Smooth muscle cell (in vitro differentiated cells): ENCODE measurements around the gene KDM4C. TPM values are rescaled to one million over a fixed set of nuclear protein-coding genes. Genes with fewer than 3 reads are reported as not detected.

Source experiments
- DNase-seq: peaks from one replicate; lab custom pipeline; 2025; ENCODE audit not compliant: unreplicated experiment; lab: John Stamatoyannopoulos, UW
- H2AFZ ChIP-seq: fragments of 200-600 bp; sonication (generic); 2 replicates; pipeline ENCODE4 v1.6.0; 2016; ENCODE audit warnings: antibody characterized with exemption, low read depth, mild to moderate bottlenecking
- H3F3A ChIP-seq: fragments of 200-600 bp; sonication (generic); 2 replicates; pipeline ENCODE4 v1.6.0; 2017; ENCODE audit warnings: antibody characterized with exemption, low read depth
- H3K27ac ChIP-seq: fragments of 200-600 bp; sonication (generic); 2 replicates; pipeline ENCODE4 v1.5.1; 2016; ENCODE audit warnings: low read depth, mild to moderate bottlenecking
- H3K27me3 ChIP-seq: fragments of 200-600 bp; sonication (generic); 2 replicates; pipeline ENCODE4 v1.6.1; 2016; ENCODE audit warnings: low read depth, mild to moderate bottlenecking
- H3K36me3 ChIP-seq: fragments of 200-600 bp; sonication (generic); 2 replicates; pipeline ENCODE4 v1.5.1; 2016; ENCODE audit warnings: low read depth
- H3K4me1 ChIP-seq: fragments of 200-600 bp; sonication (generic); 2 replicates; pipeline ENCODE4 v1.5.1; 2016; ENCODE audit warnings: low read depth
- H3K4me2 ChIP-seq: fragments of 200-600 bp; sonication (generic); 2 replicates; pipeline ENCODE4 v1.6.0; 2016; ENCODE audit warnings: mild to moderate bottlenecking
- H3K4me3 ChIP-seq: fragments of 200-600 bp; sonication (generic); 2 replicates; pipeline ENCODE4 v1.5.1; 2016; ENCODE audit warnings: mild to moderate bottlenecking
- H3K79me2 ChIP-seq: fragments of 200-600 bp; sonication (generic); 2 replicates; pipeline ENCODE4 v1.6.0; 2016; ENCODE audit warnings: low read depth, mild to moderate bottlenecking
- H3K9ac ChIP-seq: fragments of 200-600 bp; sonication (generic); 2 replicates; pipeline ENCODE4 v1.6.0; 2016; ENCODE audit warnings: low read depth
- H3K9me3 ChIP-seq: fragments of 200-600 bp; sonication (generic); replicated peaks from 2 replicates; pipeline ENCODE4 v1.5.1; 2016; ENCODE audit warnings: low read depth
- H4K20me1 ChIP-seq: fragments of 200-600 bp; sonication (generic); 2 replicates; pipeline ENCODE4 v1.6.0; 2016; ENCODE audit warnings: low read depth
- WGBS: methylation state at CpG from one replicate; pipeline ENCODE4 v1.1.7; 2016; ENCODE audit warnings: low lambda C conversion rate; 5-methylcytosine and 5-hydroxymethylcytosine counted together
- polyA plus RNA-seq: library from polyadenylated mRNA; unstranded; fragments of >200 nt; fragmentation: Nextera tagmentation; extraction: Ambion mirVana; gene quantifications from 2 replicates; pipeline ENCODE4 v1.2.1, GENCODE V29; 2016
- small RNA-seq: library from RNA; depleted of rRNA; stranded (forward); fragments of <200 nt; gene quantifications from one replicate; pipeline ENCODE3, GENCODE V24; 2014
- total RNA-seq: library from RNA; depleted of rRNA; stranded (reverse); fragments of >200 nt; gene quantifications from 2 replicates; pipeline ENCODE4 v1.2.3, GENCODE V29; 2014
- TF ChIP-seq, protein P1 (sequence below): fragments of 200-600 bp; sonication (generic); IDR thresholded peaks from 2 replicates; pipeline ENCODE4 v1.5.1; 2017; ENCODE audit warnings: borderline replicate concordance, mild to moderate bottlenecking, antibody characterized with exemption; ENCODE audit not compliant: insufficient read depth, poor library complexity, severe bottlenecking

Gene KDM4C
- total and polyA plus RNA-seq, 2 experiments from 2014 or later: 7.5 to 20.2 TPM

DNA sequence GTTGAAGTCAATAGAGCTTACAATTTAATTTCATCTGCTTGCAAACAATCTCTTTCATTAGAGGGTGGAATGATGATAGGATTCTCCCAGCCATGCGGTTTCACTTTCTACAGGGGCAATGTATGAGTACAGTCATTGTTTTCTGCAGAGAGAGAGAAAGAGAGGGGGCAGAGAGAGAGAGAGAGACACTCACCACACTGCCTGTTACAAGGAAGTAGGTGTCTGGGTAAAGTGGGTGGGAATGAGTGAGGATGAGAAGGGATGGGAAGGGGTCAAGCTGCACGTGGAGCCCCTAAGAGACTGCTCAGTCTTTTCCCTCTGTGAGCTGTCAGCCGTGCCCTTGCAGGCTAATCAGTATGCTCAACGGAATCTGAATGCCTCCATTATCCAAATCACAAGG lies 454.3 kb downstream of the KDM4C start:
- Histone ChIP-seq H3K4me3 (no peak overlapping the region), H2AFZ (no peak overlapping the region), H3K4me1 (no peaks in the 10 kb centered on the region), H3K36me3 (no peaks in the 10 kb centered on the region), H3K27ac (no peak overlapping the region), H3F3A (no peaks in the 10 kb centered on the region), H3K9ac (no peak overlapping the region), H3K9me3 (no peaks in the 10 kb centered on the region), H3K4me2 (no peak overlapping the region), H3K79me2 (no peaks in the 10 kb centered on the region), H3K27me3 (peaks cover 22% of the 10 kb centered on the region), H4K20me1 (no peaks in the 10 kb centered on the region)
- TF ChIP-seq, protein P1, sequence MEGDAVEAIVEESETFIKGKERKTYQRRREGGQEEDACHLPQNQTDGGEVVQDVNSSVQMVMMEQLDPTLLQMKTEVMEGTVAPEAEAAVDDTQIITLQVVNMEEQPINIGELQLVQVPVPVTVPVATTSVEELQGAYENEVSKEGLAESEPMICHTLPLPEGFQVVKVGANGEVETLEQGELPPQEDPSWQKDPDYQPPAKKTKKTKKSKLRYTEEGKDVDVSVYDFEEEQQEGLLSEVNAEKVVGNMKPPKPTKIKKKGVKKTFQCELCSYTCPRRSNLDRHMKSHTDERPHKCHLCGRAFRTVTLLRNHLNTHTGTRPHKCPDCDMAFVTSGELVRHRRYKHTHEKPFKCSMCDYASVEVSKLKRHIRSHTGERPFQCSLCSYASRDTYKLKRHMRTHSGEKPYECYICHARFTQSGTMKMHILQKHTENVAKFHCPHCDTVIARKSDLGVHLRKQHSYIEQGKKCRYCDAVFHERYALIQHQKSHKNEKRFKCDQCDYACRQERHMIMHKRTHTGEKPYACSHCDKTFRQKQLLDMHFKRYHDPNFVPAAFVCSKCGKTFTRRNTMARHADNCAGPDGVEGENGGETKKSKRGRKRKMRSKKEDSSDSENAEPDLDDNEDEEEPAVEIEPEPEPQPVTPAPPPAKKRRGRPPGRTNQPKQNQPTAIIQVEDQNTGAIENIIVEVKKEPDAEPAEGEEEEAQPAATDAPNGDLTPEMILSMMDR: no peak
- 68% methylated on average over 4 of the region's 4 CpGs for WGBS
- DNase-seq: no peak

DNA sequence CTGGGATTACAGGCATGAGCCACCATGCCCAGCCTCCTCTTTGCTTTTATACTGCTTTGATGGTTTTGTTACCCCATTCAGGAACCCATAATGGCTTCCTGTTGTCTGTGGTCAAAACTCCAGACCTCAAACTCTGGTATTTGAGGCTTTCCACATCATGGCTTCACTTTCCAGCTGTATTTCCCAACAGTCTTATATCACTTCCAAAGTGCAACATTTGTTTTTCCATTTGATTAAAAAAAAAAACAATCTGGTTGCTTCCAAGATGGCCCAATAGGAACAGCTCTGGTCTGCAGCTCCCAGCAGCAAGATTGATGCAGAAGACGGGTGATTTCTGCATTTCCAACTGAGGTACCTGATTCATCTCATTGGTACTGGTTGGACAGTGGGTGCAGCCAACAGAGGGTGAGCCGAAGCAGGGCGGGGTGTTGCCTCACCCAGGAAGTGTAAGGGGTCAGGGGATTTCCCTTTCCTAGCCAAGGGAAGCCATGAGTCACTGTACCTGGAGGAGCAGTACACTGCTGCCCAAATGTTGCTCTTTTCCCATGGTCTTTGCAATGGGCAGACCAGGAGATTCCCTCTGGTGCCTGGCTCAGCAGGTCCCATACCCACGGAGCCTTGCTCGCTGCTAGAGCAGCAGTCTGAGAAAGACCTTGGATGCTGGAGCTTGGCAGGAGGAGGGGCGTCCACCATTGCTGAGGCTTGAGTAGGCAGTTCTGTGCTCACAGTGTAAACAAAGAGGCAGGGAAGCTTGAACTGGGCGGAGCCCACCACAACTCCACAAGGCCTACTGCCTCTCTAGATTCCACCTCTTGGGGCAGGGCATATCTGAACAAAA lies 458.4 kb downstream of the KDM4C start:
- Histone ChIP-seq H3K79me2 (no peaks in the 10 kb centered on the region), H3K9ac (no peak overlapping the region), H3F3A (no peaks in the 10 kb centered on the region), H3K4me2 (no peak overlapping the region), H3K4me1 (no peaks in the 10 kb centered on the region), H2AFZ (no peak overlapping the region), H3K4me3 (no peak overlapping the region), H3K27me3 (peaks cover 7% of the 10 kb centered on the region), H3K9me3 (no peaks in the 10 kb centered on the region), H3K36me3 (no peaks in the 10 kb centered on the region), H4K20me1 (no peaks in the 10 kb centered on the region), H3K27ac (no peak overlapping the region)
- DNase-seq: no peak
- 39% methylated on average over 7 of the region's 7 CpGs for WGBS
- TF ChIP-seq, protein P1: no peak

DNA sequence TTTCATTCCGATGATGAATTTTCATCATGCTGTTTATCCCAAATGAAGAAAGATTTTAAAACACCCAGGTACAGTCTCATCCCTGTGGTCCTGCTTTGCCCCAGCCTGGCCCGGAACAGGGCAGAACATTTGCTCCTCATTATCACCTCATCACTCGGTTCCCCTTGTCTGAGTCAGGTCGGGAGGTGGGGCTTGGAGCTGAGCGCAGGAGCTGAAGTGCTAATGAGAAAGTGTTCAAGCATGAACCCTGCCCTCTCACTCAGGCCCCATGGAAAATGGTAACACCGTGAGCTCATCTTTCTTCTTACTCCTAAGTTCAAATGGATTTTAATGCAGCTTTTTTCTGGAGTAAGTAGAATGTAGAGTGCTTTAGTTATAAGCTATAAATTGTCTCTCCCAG lies 466.2 kb downstream of the KDM4C start:
- TF ChIP-seq, protein P1: no peak
- WGBS: 32% methylated on average over 6 of the region's 6 CpGs
- Histone ChIP-seq H3K9ac (no peak overlapping the region), H3K79me2 (no peaks in the 10 kb centered on the region), H3K27me3 (peaks cover 44% of the 10 kb centered on the region), H2AFZ (no peak overlapping the region), H3K27ac (no peak overlapping the region), H4K20me1 (no peaks in the 10 kb centered on the region), H3K9me3 (no peaks in the 10 kb centered on the region), H3K4me3 (no peak overlapping the region), H3K4me2 (no peak overlapping the region), H3K36me3 (no peaks in the 10 kb centered on the region), H3F3A (no peaks in the 10 kb centered on the region), H3K4me1 (no peaks in the 10 kb centered on the region)
- DNase-seq: no peak

Small RNA genes lying within 50 kb of the gene (small RNA-seq; reads per million reads assigned to genes)
- gene SNRPEP2: 0.32 reads per million, percentile 7 among the genes with 10 or more reads in this experiment

Other genes starting within 250 kb of the KDM4C start
- 0.13 and 0.40 TPM in 2 replicates for gene GLDC, start 112.2 kb upstream of the KDM4C start, total RNA-seq
- gene GLDC, start 112.2 kb upstream of the KDM4C start, polyA plus RNA-seq: 0.45 and 0.72 TPM in 2 replicates